ENCODE measurements around the gene SLC40A1. TPM values are rescaled to one million over a fixed set of nuclear protein-coding genes. Genes with fewer than 3 reads are reported as not detected.

The SLC40A1 gene, protein sequence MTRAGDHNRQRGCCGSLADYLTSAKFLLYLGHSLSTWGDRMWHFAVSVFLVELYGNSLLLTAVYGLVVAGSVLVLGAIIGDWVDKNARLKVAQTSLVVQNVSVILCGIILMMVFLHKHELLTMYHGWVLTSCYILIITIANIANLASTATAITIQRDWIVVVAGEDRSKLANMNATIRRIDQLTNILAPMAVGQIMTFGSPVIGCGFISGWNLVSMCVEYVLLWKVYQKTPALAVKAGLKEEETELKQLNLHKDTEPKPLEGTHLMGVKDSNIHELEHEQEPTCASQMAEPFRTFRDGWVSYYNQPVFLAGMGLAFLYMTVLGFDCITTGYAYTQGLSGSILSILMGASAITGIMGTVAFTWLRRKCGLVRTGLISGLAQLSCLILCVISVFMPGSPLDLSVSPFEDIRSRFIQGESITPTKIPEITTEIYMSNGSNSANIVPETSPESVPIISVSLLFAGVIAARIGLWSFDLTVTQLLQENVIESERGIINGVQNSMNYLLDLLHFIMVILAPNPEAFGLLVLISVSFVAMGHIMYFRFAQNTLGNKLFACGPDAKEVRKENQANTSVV
- total RNA-seq: 100 to 1,000 TPM in 1 of 2 donors, 10 to 100 TPM in 1; 86.7 to 169 TPM

GRCh38 chr2:189580658-189581353 lies at the start of gene SLC40A1:
SLC40A1 (minus strand) TSS chr2:189580786; CDS start chr2:189580460, 326 bp downstream.
- DNase-seq (ENCODE audit: low spot score): peak; percentile 74
- TF ChIP-seq CTCF (IDR thresholded peaks at IDR 0.05): no peak
- TF ChIP-seq POLR2A (IDR thresholded peaks at IDR 0.05): peak; percentile 61
- TF ChIP-seq POLR2AphosphoS5 (IDR thresholded peaks at IDR 0.05): no peak
- H3K4me1 ChIP-seq (replicated peaks): no peaks in the 10 kb centered on the region
- H3K4me3 ChIP-seq: peak within 1 kb of the TSS; percentile 54 to 65
- H3K9me3 ChIP-seq: no peaks in the 10 kb centered on the region
- WGBS: under 1% methylated on average over 67 of the region's 78 CpGs
- no peaks in the 10 kb centered on the region for H3K36me3 ChIP-seq
- H3K27me3 ChIP-seq (replicated peaks; ENCODE audit: insufficient read depth): no peaks in the 10 kb centered on the region
- H3K27ac ChIP-seq: peak within 1 kb of the TSS; percentile 83 to 86
- intact Hi-C loops (cut with DNase I): loop anchor here (5.0 to 10.0 kb wide), 2 partner anchors 34 to 116 kb away; no protein-coding TSS in a partner anchor

- no peak overlapping the region for H3K4me3 ChIP-seq
- H3K27ac ChIP-seq: no peak overlapping the region
- no peaks in the 10 kb centered on the region for H3K27me3 ChIP-seq (replicated peaks; ENCODE audit: insufficient read depth)
- H3K9me3 ChIP-seq: no peaks in the 10 kb centered on the region
- TF ChIP-seq CTCF (IDR thresholded peaks at IDR 0.05): no peak
- no peak for TF ChIP-seq POLR2AphosphoS5 (IDR thresholded peaks at IDR 0.05)
- TF ChIP-seq POLR2A (IDR thresholded peaks at IDR 0.05): no peak
- no peaks in the 10 kb centered on the region for H3K4me1 ChIP-seq (replicated peaks)
- DNase-seq (ENCODE audit: low spot score): no peak
- intact Hi-C loops (cut with DNase I): no loop called here
- WGBS: 47% methylated on average over 10 of the region's 10 CpGs
- H3K36me3 ChIP-seq: no peaks in the 10 kb centered on the region
These were observed 49.2 kb upstream of the SLC40A1 start for GRCh38 chr2:189629531-189630453.

- Histone ChIP-seq H3K27ac (no peak overlapping the region), H3K36me3 (no peaks in the 10 kb centered on the region), H3K27me3 (replicated peaks; ENCODE audit: insufficient read depth) (no peaks in the 10 kb centered on the region), H3K9me3 (no peaks in the 10 kb centered on the region), H3K4me3 (no peak overlapping the region), H3K4me1 (replicated peaks) (no peaks in the 10 kb centered on the region)
- intact Hi-C loops (cut with DNase I): no loop called here
- TF ChIP-seq POLR2AphosphoS5 (IDR thresholded peaks at IDR 0.05) (no peak), CTCF (IDR thresholded peaks at IDR 0.05) (no peak), POLR2A (IDR thresholded peaks at IDR 0.05) (no peak)
- DNase-seq (ENCODE audit: low spot score): no peak
- WGBS: 92% methylated on average over 9 of the region's 9 CpGs
These were observed 48.4 kb upstream of the SLC40A1 start for GRCh38 chr2:189628817-189629530.

DNA sequence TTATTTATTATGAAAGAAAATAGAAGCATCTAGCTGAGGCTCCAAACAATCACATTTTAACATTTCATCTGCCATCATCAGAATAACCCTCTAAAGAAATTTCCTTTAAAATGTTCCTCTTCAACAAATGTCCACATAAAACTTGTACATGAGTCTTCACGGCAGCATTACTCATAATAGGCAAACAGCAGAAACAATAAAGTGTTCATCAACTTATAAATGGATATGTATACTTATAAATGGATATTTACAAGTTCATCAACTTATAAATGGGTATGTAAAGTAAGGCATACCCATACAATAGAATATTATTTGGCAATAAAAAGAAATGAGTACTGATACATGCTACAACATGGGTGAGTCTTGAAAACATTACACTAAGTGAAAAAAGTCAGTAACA lies 47.2 kb upstream of the SLC40A1 start:
- Histone ChIP-seq H3K9me3 (no peaks in the 10 kb centered on the region), H3K4me3 (no peak overlapping the region), H3K4me1 (replicated peaks) (no peaks in the 10 kb centered on the region), H3K27me3 (replicated peaks; ENCODE audit: insufficient read depth) (no peaks in the 10 kb centered on the region), H3K27ac (no peak overlapping the region), H3K36me3 (no peaks in the 10 kb centered on the region)
- WGBS: 61% methylated on average over 1 of the region's 1 CpG
- no peak for DNase-seq (ENCODE audit: low spot score)
- TF ChIP-seq POLR2AphosphoS5 (IDR thresholded peaks at IDR 0.05) (no peak), CTCF (IDR thresholded peaks at IDR 0.05) (no peak), POLR2A (IDR thresholded peaks at IDR 0.05) (no peak)
- intact Hi-C loops (cut with DNase I): no loop called here
